ENCODE data around the gene CDC7.

CDC7 gene

DNA sequence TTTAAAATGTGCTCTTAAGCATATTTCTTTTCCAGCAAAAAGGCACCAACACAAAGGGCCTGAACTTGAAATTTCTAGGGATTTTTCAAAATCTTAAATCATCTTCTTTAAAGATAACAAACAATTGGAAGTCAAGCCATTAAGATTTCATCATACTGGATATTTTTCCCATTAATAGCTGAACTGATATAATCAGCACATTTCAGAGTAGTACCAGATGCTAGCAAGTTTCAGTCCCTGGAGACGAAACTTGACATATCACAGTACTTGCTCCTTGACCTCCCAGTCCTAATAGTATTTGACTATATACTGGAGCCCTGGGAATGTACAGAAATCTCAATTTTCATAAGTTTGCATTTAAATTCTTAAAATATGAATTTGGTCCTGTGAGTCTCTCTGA is 10.2 kb upstream of the CDC7 start:
- Histone ChIP-seq H2AFZ (ENCODE audit: low read depth, low read length, severe bottlenecking) (no peak overlapping the region), H3F3A (ENCODE audit: insufficient read depth) (no peaks in the 10 kb centered on the region), H3K27me3 (ENCODE audit: low read length) (no peaks in the 10 kb centered on the region), H3K4me2 (ENCODE audit: low read depth, low read length, poor library complexity, severe bottlenecking) (no peak overlapping the region), H3K9ac (ENCODE audit: low read length) (no peak overlapping the region), H3K79me2 (ENCODE audit: insufficient read depth, low read length) (no peaks in the 10 kb centered on the region), H3K36me3 (ENCODE audit: low read length) (no peaks in the 10 kb centered on the region), H3K4me3 (ENCODE audit: insufficient read depth, low read length, poor library complexity, severe bottlenecking) (no peak overlapping the region), H3K27ac (ENCODE audit: low read depth, low read length) (no peak overlapping the region), H4K20me1 (ENCODE audit: low read depth, low read length) (no peaks in the 10 kb centered on the region), H3K9me3 (ENCODE audit: insufficient read depth, low read length) (no peaks in the 10 kb centered on the region), H3K9me2 (replicated peaks; ENCODE audit: insufficient read depth, low read length) (no peaks in the 10 kb centered on the region)
- TF ChIP-seq, protein P1, sequence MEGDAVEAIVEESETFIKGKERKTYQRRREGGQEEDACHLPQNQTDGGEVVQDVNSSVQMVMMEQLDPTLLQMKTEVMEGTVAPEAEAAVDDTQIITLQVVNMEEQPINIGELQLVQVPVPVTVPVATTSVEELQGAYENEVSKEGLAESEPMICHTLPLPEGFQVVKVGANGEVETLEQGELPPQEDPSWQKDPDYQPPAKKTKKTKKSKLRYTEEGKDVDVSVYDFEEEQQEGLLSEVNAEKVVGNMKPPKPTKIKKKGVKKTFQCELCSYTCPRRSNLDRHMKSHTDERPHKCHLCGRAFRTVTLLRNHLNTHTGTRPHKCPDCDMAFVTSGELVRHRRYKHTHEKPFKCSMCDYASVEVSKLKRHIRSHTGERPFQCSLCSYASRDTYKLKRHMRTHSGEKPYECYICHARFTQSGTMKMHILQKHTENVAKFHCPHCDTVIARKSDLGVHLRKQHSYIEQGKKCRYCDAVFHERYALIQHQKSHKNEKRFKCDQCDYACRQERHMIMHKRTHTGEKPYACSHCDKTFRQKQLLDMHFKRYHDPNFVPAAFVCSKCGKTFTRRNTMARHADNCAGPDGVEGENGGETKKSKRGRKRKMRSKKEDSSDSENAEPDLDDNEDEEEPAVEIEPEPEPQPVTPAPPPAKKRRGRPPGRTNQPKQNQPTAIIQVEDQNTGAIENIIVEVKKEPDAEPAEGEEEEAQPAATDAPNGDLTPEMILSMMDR (IDR thresholded peaks at IDR 0.05; ENCODE audit: insufficient read depth, low read length, poor library complexity, severe bottlenecking), result no peak
- TF ChIP-seq EZH2phosphoT487 (conservative IDR thresholded peaks at IDR 0.05; ENCODE audit: low read length), result no peak

DNA sequence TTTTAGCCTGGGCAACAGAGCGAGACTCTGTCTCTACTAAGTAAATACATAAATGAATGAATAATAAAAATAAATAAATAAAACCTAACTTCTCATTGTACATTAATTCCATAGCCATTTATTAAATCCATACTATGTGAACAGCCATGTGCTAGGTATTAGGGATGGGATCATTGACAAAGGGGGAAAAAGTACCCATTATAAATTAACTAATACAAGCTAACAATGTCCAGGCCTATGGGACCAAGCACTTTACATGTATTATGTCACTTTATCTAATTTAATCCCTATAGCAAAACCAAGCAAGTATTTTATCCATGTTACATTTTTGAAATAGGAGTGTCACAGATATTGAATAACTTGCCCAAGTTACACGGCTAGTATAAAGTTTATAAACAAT is 2.6 kb upstream of the CDC7 start:
- Histone ChIP-seq H2AFZ (ENCODE audit: low read depth, low read length, severe bottlenecking) (no peak overlapping the region), H3K9ac (ENCODE audit: low read length) (no peak overlapping the region), H3K36me3 (ENCODE audit: low read length) (0 out of 2 replicates have a peak, but pooled peaks cover under 1% of the 10 kb centered on the region), H3K4me3 (ENCODE audit: insufficient read depth, low read length, poor library complexity, severe bottlenecking) (no peak overlapping the region), H4K20me1 (ENCODE audit: low read depth, low read length) (0 out of 2 replicates have a peak, but pooled peaks cover under 1% of the 10 kb centered on the region), H3K9me3 (ENCODE audit: insufficient read depth, low read length) (no peaks in the 10 kb centered on the region), H3K4me2 (ENCODE audit: low read depth, low read length, poor library complexity, severe bottlenecking) (no peak overlapping the region), H3K9me2 (replicated peaks; ENCODE audit: insufficient read depth, low read length) (no peaks in the 10 kb centered on the region), H3K27me3 (ENCODE audit: low read length) (no peaks in the 10 kb centered on the region), H3K79me2 (ENCODE audit: insufficient read depth, low read length) (peaks cover 21% of the 10 kb centered on the region), H3K27ac (ENCODE audit: low read depth, low read length) (no peak overlapping the region), H3F3A (ENCODE audit: insufficient read depth) (peaks cover 8% of the 10 kb centered on the region)
- TF ChIP-seq, protein P1 (IDR thresholded peaks at IDR 0.05; ENCODE audit: insufficient read depth, low read length, poor library complexity, severe bottlenecking), result no peak
- TF ChIP-seq EZH2phosphoT487 (conservative IDR thresholded peaks at IDR 0.05; ENCODE audit: low read length), result no peak

DNA sequence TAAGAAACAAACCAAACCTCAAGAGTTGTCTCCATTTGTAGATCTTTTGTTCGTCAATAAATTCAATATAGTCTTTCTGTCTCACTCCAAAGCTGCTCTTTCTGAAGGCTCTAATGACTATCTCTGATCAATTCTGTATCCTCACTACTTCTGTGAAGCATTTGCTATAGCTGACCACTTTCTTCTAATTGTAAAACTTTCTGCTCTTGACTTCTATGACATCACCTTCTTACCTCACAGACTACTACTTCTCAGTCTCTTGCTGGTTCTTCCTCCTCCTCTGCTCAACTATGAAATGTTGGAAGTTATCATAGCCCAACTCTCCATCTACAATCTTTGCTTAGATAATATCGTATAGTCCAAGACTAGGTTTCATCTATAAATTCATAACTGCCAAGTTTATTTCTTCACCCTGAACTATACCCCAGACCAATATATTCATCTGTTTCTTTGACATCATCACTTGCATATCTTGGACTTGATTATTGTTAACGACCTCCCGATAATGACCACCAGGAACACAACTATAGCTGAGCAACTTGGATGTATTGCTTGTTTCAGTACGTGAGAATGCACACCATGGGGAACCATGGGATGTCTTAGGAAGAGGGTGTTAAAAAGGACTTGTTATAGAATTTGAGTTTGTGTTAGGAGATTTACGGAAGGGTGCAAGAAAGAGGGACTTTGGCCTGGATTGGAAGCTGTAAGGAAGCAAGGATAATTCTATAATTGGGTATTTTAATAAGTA is 2.0 kb upstream of the CDC7 start:
- Histone ChIP-seq H2AFZ (ENCODE audit: low read depth, low read length, severe bottlenecking) (no peak overlapping the region), H3K27me3 (ENCODE audit: low read length) (no peaks in the 10 kb centered on the region), H3K9me2 (replicated peaks; ENCODE audit: insufficient read depth, low read length) (no peaks in the 10 kb centered on the region), H3K27ac (ENCODE audit: low read depth, low read length) (no peak overlapping the region), H3K9me3 (ENCODE audit: insufficient read depth, low read length) (no peaks in the 10 kb centered on the region), H3F3A (ENCODE audit: insufficient read depth) (peaks cover 8% of the 10 kb centered on the region), H3K4me3 (ENCODE audit: insufficient read depth, low read length, poor library complexity, severe bottlenecking) (no peak overlapping the region), H3K9ac (ENCODE audit: low read length) (no peak overlapping the region), H3K4me2 (ENCODE audit: low read depth, low read length, poor library complexity, severe bottlenecking) (no peak overlapping the region), H3K79me2 (ENCODE audit: insufficient read depth, low read length) (peaks cover 27% of the 10 kb centered on the region), H4K20me1 (ENCODE audit: low read depth, low read length) (0 out of 2 replicates have a peak, but pooled peaks cover 5% of the 10 kb centered on the region), H3K36me3 (ENCODE audit: low read length) (peaks cover 7% of the 10 kb centered on the region; the same call in 1 of the 2 replicates)
- TF ChIP-seq EZH2phosphoT487 (conservative IDR thresholded peaks at IDR 0.05; ENCODE audit: low read length), result no peak
- TF ChIP-seq, protein P1 (IDR thresholded peaks at IDR 0.05; ENCODE audit: insufficient read depth, low read length, poor library complexity, severe bottlenecking), result no peak

Measured in SU-DHL-6 (cell line).